ENCODE data around the gene DDX25. TPM values are rescaled to one million over a fixed set of nuclear protein-coding genes. Genes with fewer than 3 reads are reported as not detected.

Gene DDX25
- total and polyA plus RNA-seq, 2 of the 13 experiments (the other 11 are each of a cell fraction or from before 2014, with no cell fraction given), result 0.17 to 0.29 TPM

GRCh38 chr11:125932301-125932700 is 28.0 kb downstream of the DDX25 start:
- H3K4me3 ChIP-seq (replicated peaks in 1 of 3; ENCODE audit: insufficient read depth in 1 of 3, low read depth in 2 of 3, low read length in 3 of 3), result no peak overlapping the region
- no peak overlapping the region for H2AFZ ChIP-seq (ENCODE audit: low read length)
- intact Hi-C loops (cut with micrococcal nuclease; ENCODE audit: unreplicated experiment), result no loop called here
- ChIA-PET POLR2A (no interaction called here), CTCF (ENCODE audit: low intra/inter-chr PET ratio, low total read pairs) (no interaction called here)
- 0 out of 5 replicates have a peak, but pooled peaks cover 0 to 8% of the 10 kb centered on the region in 2 experiments for H3K27me3 ChIP-seq (ENCODE audit: control insufficient read depth in 1 of 2, insufficient read depth in 2 of 2, low read length in 2 of 2)
- no TSS peak for BruUV-seq (replicated peaks)
- no peak overlapping the region for H3K4me2 ChIP-seq (ENCODE audit: low read depth, low read length)
- no peak overlapping the region for H3K9ac ChIP-seq (ENCODE audit: insufficient read depth, low read depth, low read length)
- FAIRE-seq, result no peak
- ATAC-seq, result no peak
- in situ Hi-C loops (cut with HindIII; ENCODE audit: extremely low pct_ligation_motif_present, low pct_unique_long_range_greater_than_20kb), result no loop called here
- H3K79me2 ChIP-seq (ENCODE audit: insufficient read depth, low read length), result no peaks in the 10 kb centered on the region
- H3K4me1 ChIP-seq (ENCODE audit: insufficient read depth, low read length), result peaks cover 28% of the 10 kb centered on the region
- no peaks in the 10 kb centered on the region for H3K9me3 ChIP-seq (ENCODE audit: low read length)
- H3K27ac ChIP-seq (ENCODE audit: extremely low read length, insufficient read depth, low read length), result no peak overlapping the region
- H4K20me1 ChIP-seq (ENCODE audit: insufficient read depth, low read length), result no peaks in the 10 kb centered on the region
- H3K36me3 ChIP-seq (replicated peaks in 1 of 2; ENCODE audit: control insufficient read depth in 1 of 2, insufficient read depth in 2 of 2, low read length in 2 of 2), result no peaks in the 10 kb centered on the region
- no peak for DNase-seq (ENCODE audit: low spot score)
- 79% methylated on average over 4 of the region's 9 CpGs for WGBS (ENCODE audit: low lambda C conversion rate)
- TF ChIP-seq TFDP1 (CRISPR knock-in tag; IDR thresholded peaks at IDR 0.05; ENCODE audit: borderline replicate concordance) (no peak), ZBTB43 (CRISPR knock-in tag; conservative IDR thresholded peaks at IDR 0.05) (no peak), NCOA1 (CRISPR knock-in tag; IDR thresholded peaks at IDR 0.05) (no peak), KDM5A (IDR thresholded peaks at IDR 0.05; ENCODE audit: borderline replicate concordance, low read length) (no peak), RFX1 (IDR thresholded peaks at IDR 0.05) (no peak), DZIP1 (CRISPR knock-in tag; IDR thresholded peaks at IDR 0.05) (no peak), CENPT (CRISPR knock-in tag; IDR thresholded peaks at IDR 0.05; ENCODE audit: low read depth) (no peak), TMF1 (CRISPR knock-in tag; IDR thresholded peaks at IDR 0.05; ENCODE audit: low read depth) (no peak), SRSF4 (IDR thresholded peaks at IDR 0.05; ENCODE audit: low read depth, low read length, poor library complexity, severe bottlenecking) (no peak), SMAD9 (CRISPR knock-in tag; IDR thresholded peaks at IDR 0.05) (no peak), NFAT5 (CRISPR knock-in tag; IDR thresholded peaks at IDR 0.05) (no peak), HOMEZ (CRISPR knock-in tag; IDR thresholded peaks at IDR 0.05; ENCODE audit: low read depth) (no peak), ZIK1 (CRISPR knock-in tag; IDR thresholded peaks at IDR 0.05; ENCODE audit: borderline replicate concordance, low read depth) (no peak)
